Gastroesophageal sphincter (tissue), 4 donors: ENCODE data around the gene KIFAP3. TPM values are rescaled to one million over a fixed set of nuclear protein-coding genes. Genes with fewer than 3 reads are reported as not detected.

ENCODE experiments used
- ATAC-seq: fragments of 150-250 bp; one replicate; pipeline ENCODE4 v1.9.1; 2016; ENCODE audit warnings: mild to moderate bottlenecking, moderate library complexity
- H3K27ac ChIP-seq, 4 donors: fragments of 200-600 bp; sonication (generic) in 3 of 4; 1 replicate in 3 of 4; 2 replicates in 1 of 4; pipeline ENCODE4 v1.5.1; 2016 to 2019
- H3K27me3 ChIP-seq: fragments of 200-600 bp; sonication (generic); one replicate; pipeline ENCODE4 v1.5.1; 2019
- H3K36me3 ChIP-seq, 2 donors: fragments of 200-600 bp; sonication (generic); one replicate each; pipeline ENCODE4 v1.5.1; 2019; ENCODE audit warnings: control low read depth in 1 of 2
- H3K4me1 ChIP-seq, 3 donors: fragments of 200-600 bp; sonication (generic); 1 replicate in 2 of 3; 2 replicates in 1 of 3; pipeline ENCODE4 v1.5.1; 2016 to 2019; ENCODE audit warnings: control low read depth in 2 of 3
- H3K4me3 ChIP-seq, 2 donors: fragments of 200-600 bp; sonication (generic); one replicate each; pipeline ENCODE4 v1.5.1; 2019; ENCODE audit warnings: mild to moderate bottlenecking in 1 of 2, moderate library complexity in 1 of 2
- H3K9me3 ChIP-seq, 3 donors: fragments of 200-600 bp; sonication (generic); one replicate each; pipeline ENCODE4 v1.5.1; 2017 to 2019; ENCODE audit warnings: control low read depth in 2 of 3
- EP300 ChIP-seq: sonication (generic); formaldehyde crosslinking; IDR thresholded peaks from one replicate; pipeline ENCODE4 v1.6.1; 2017; ENCODE audit warnings: antibody characterized with exemption, mild to moderate bottlenecking
- POLR2A ChIP-seq, 2 donors: fragments of 450-650 bp; IDR thresholded peaks; one replicate each; pipeline ENCODE4 v1.6.1; 2017; ENCODE audit warnings: antibody characterized with exemption in 2 of 2, mild to moderate bottlenecking in 2 of 2, moderate library complexity in 1 of 2
- POLR2AphosphoS5 ChIP-seq: sonication (generic); formaldehyde crosslinking; IDR thresholded peaks from one replicate; pipeline ENCODE4 v1.6.1; 2017; ENCODE audit warnings: antibody characterized with exemption
- WGBS, 2 donors: methylation state at CpG; one replicate each; pipeline ENCODE4 v1.1.5; 2018; ENCODE audit warnings: low coverage in 1 of 2; 5-methylcytosine and 5-hydroxymethylcytosine counted together
- total RNA-seq, 4 donors: library from RNA; depleted of rRNA; stranded (reverse); fragments of >200 nt; gene quantifications; one replicate each; pipeline ENCODE4 v1.1.0, GENCODE V29; 2016
- TF ChIP-seq, protein P1 (sequence below), 4 experiments: fragments of 200-600 bp in 2 of 4; fragments of 450-650 bp in 2 of 4; sonication (generic) in 1 of 4; IDR thresholded peaks; one replicate each; pipeline ENCODE4 v1.5.1; 2017 to 2019; ENCODE audit warnings: antibody characterized with exemption in 4 of 4, mild to moderate bottlenecking in 2 of 4, moderate library complexity in 2 of 4

Gene KIFAP3
- total RNA-seq, 4 donors from 2014 or later, result 25.5 to 42.9 (median 36.6) TPM

DNA sequence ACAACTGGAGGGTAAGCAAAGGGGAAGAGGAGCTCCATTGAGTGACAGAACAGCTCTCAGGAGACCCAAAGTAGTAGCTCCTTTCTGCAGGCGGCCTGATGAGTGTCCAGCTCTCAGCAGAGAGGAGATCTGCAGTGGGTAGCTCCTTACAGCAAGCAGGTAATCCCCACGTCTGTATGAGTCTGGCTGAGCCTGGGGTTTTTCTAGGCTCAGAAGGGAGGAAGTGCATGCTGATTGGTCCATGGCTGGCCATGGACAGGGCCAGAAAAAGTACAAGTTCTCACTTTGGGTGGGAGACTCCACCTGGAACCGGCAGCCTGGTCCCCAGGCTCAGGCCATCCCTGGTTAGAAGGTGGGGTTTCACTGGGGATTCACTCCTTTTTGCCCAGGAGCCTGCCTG, 129.9 kb downstream of the KIFAP3 start:
- H3K27me3 ChIP-seq, result no peaks in the 10 kb centered on the region
- 100% methylated on average over 1 of the region's 3 CpGs; no CpG with 5 or more reads in 1 of the 2 donors for WGBS, 2 donors
- H3K27ac ChIP-seq, result no peak overlapping the region
- H3K4me1 ChIP-seq, result peaks cover 0 to 16% (median 0%) of the 10 kb centered on the region in 3 donors
- ATAC-seq, result no peak
- H3K36me3 ChIP-seq, result peaks cover 0 to 16% of the 10 kb centered on the region in 2 donors
- H3K4me3 ChIP-seq, result no peak overlapping the region
- no peaks in the 10 kb centered on the region for H3K9me3 ChIP-seq
- no peak for TF ChIP-seq POLR2AphosphoS5
- TF ChIP-seq, protein P1, sequence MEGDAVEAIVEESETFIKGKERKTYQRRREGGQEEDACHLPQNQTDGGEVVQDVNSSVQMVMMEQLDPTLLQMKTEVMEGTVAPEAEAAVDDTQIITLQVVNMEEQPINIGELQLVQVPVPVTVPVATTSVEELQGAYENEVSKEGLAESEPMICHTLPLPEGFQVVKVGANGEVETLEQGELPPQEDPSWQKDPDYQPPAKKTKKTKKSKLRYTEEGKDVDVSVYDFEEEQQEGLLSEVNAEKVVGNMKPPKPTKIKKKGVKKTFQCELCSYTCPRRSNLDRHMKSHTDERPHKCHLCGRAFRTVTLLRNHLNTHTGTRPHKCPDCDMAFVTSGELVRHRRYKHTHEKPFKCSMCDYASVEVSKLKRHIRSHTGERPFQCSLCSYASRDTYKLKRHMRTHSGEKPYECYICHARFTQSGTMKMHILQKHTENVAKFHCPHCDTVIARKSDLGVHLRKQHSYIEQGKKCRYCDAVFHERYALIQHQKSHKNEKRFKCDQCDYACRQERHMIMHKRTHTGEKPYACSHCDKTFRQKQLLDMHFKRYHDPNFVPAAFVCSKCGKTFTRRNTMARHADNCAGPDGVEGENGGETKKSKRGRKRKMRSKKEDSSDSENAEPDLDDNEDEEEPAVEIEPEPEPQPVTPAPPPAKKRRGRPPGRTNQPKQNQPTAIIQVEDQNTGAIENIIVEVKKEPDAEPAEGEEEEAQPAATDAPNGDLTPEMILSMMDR (IDR thresholded peaks at IDR 0.05), result no peak
- no peak for TF ChIP-seq EP300

DNA sequence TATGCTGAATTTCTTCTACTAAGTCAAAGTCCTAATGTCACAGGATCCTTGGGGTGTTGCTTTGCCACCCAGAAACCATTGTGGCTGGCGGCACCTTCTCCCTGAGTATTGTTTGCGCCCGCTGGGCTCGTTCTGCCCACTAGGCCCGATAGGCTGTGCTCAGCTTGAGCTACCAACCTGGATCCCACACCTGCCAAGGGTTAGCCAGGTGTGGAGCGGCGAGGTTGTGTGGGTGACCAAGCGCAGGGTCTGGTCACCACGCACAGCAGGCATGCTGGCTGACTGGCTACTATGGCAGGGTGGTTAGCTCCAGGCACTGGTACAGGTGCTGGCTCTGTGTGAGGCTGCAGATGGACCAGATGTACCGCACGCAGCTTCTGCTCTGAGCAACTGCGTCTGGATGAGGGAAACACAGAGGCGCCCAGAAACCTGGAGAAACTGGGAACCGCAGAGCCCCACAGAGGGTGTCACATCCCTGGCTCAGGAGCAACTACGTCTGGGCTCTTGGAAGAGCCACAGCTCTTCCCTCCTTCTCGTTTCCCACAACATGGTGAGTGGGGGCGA, 130.4 kb downstream of the KIFAP3 start:
- Histone ChIP-seq H3K4me3 (no peak overlapping the region), H3K27ac (no peak overlapping the region), H3K27me3 (no peaks in the 10 kb centered on the region), H3K9me3 (no peaks in the 10 kb centered on the region), H3K36me3 (peaks cover 0 to 16% of the 10 kb centered on the region in 2 donors), H3K4me1 (peaks cover 0 to 16% (median 0%) of the 10 kb centered on the region in 3 donors)
- TF ChIP-seq POLR2A (IDR thresholded peaks at IDR 0.05), result no peak
- no peak for TF ChIP-seq EP300
- TF ChIP-seq POLR2AphosphoS5, result no peak
- TF ChIP-seq, protein P1 (IDR thresholded peaks at IDR 0.05), result no peak
- peak; percentile 36 for ATAC-seq
- WGBS, 2 donors, result 97 to 100% methylated on average over 1 to 5 of the region's 17 CpGs

DNA sequence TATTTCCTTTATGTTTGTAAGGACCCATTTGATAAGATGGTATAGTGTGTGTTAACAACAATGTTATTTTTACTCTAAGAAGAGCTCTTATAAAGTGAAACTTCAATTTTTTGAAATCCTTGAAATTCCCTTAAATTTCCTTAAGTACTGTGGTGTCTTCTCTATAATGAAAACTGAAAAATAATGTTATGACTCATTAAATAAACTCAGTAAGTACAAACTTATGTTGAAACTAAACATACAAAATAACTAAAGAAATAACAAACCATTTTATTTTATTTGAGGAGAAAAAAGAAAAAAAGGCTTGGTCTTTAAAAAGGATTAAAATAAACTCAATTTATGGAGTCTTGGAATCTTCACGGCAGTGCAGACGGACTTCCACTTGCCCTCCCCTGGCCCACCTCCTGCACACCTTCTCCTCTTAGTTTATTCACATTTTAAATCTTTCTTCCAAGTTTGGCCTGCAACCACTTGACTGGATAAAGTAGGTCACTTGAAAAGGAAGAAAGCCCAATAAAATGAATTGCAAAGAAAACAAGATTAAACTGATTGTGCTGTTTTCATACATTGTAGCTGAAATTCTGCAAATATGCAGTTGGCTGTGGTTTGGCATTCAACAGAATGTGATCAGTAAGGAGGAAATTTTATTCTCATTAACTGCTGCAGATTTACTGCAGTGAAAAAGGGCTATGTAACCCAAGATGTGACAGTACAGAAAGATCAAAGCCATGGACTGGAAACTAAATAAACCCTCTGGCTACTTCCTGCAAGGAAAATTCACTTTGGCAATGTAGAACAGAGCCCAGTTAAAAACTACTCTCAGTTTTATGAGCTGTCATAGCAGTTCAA, 132.3 kb downstream of the KIFAP3 start:
- Histone ChIP-seq H3K36me3 (peaks cover 0 to 16% of the 10 kb centered on the region in 2 donors), H3K4me1 (peaks cover 0 to 16% (median 0%) of the 10 kb centered on the region in 3 donors), H3K27me3 (no peaks in the 10 kb centered on the region), H3K9me3 (no peaks in the 10 kb centered on the region), H3K27ac (no peak overlapping the region), H3K4me3 (no peak overlapping the region)
- no peak for ATAC-seq
- TF ChIP-seq EP300 (no peak), POLR2AphosphoS5 (no peak), POLR2A (IDR thresholded peaks at IDR 0.05) (no peak)
- TF ChIP-seq, protein P1 (IDR thresholded peaks at IDR 0.05), result no peak
- WGBS, 2 donors, result 48 to 63% methylated on average over 2 of the region's 2 CpGs

DNA sequence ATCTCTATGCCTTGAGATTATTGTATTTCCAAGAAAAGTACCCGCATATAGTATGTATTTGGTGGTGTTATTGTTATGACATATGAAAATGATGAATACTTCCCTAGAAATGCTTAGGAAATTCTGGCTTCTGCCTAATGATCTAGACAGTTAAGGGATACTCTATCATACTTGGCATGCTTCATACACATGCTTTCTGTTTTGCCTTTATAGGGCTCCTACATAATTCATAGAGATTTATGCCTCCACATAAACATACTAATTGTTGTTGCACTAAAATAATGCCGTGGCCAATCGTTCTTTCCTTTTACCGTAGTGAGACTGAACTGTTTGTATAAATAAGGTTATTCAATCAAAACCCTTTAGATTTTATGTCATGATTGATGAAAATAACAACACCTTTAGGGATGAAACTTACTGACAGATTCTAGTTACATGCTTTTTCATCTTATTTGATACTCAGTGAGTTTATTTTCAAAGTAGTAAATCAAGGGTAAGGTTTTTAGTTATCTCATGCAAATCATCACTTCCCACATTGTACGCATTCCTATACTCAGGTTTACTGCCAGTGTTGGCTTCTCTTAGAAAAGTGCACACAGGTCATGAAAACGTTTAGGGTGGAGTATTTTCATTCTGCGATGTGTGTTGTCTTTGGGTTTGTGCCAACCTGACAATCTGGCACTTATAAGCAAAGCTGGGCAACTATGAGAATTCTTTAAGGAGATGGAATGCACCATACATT, 140.3 kb downstream of the KIFAP3 start:
- Histone ChIP-seq H3K4me1 (peaks cover 5 to 31% (median 8%) of the 10 kb centered on the region in 3 donors), H3K9me3 (no peaks in the 10 kb centered on the region), H3K36me3 (no peaks in the 10 kb centered on the region), H3K27ac (no peak overlapping the region), H3K4me3 (no peak overlapping the region), H3K27me3 (no peaks in the 10 kb centered on the region)
- 27 to 37% methylated on average over 5 to 7 of the region's 7 CpGs for WGBS, 2 donors
- TF ChIP-seq POLR2AphosphoS5 (no peak), EP300 (no peak), POLR2A (IDR thresholded peaks at IDR 0.05) (no peak)
- TF ChIP-seq, protein P1 (IDR thresholded peaks at IDR 0.05), result no peak
- ATAC-seq, result no peak
